ENCODE results near the gene GXYLT1. TPM values are rescaled to one million over a fixed set of nuclear protein-coding genes. Genes with fewer than 3 reads are reported as not detected.

Gene GXYLT1
- total and polyA plus RNA-seq, 9 of the 15 experiments (the other 6 are each of a cell fraction or from before 2014, with no cell fraction given) = 1.4 to 9.3 (median 5.5) TPM

- 0 out of 2 replicates have a peak, but pooled peaks have one; percentile 33 for TF ChIP-seq ZBTB40 (IDR thresholded peaks at IDR 0.05)
- TF ChIP-seq ZBTB40 (CRISPR knock-in tag; IDR thresholded peaks at IDR 0.05) = no peak
- TF ChIP-seq CBX2 (IDR thresholded peaks at IDR 0.05; ENCODE audit: insufficient read depth, low read length, poor library complexity, severe bottlenecking) = peak; percentile 67
- TF ChIP-seq ARHGAP35 (IDR thresholded peaks at IDR 0.05; ENCODE audit: partially characterized antibody) = peak; percentile 14
- 0 out of 4 replicates have a peak, but pooled peaks of 1 of the 2 experiments have one; percentile 7 for TF ChIP-seq KDM1A (IDR thresholded peaks at IDR 0.05)
- TF ChIP-seq PHF21A (IDR thresholded peaks at IDR 0.05; ENCODE audit: borderline replicate concordance, low read depth) = no peak
- TF ChIP-seq, protein P1, sequence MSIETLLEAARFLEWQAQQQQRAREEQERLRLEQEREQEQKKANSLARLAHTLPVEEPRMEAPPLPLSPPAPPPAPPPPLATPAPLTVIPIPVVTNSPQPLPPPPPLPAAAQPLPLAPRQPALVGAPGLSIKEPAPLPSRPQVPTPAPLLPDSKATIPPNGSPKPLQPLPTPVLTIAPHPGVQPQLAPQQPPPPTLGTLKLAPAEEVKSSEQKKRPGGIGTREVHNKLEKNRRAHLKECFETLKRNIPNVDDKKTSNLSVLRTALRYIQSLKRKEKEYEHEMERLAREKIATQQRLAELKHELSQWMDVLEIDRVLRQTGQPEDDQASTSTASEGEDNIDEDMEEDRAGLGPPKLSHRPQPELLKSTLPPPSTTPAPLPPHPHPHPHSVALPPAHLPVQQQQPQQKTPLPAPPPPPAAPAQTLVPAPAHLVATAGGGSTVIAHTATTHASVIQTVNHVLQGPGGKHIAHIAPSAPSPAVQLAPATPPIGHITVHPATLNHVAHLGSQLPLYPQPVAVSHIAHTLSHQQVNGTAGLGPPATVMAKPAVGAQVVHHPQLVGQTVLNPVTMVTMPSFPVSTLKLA (conservative IDR thresholded peaks at IDR 0.05) = 0 out of 4 replicates have a peak, but pooled peaks of 1 of the 2 experiments have one; percentile 22
- TF ChIP-seq MIER1 (IDR thresholded peaks at IDR 0.05; ENCODE audit: low read depth) = peak; percentile 23; the same call in 1 of the 2 replicates
These were observed 1.1 kb downstream of the GXYLT1 start (continued) for GRCh38 chr12:42143452-42144157.
